Caki2 (cell line): ENCODE data around the gene EPHB1. TPM values are rescaled to one million over a fixed set of nuclear protein-coding genes. Genes with fewer than 3 reads are reported as not detected.

ENCODE experiments used
- DNase-seq: peaks from one replicate; pipeline ENCODE4 v3.0.0-alpha.2; 2015; ENCODE audit warnings: low read depth
- in situ Hi-C: cut with HindIII; loops from 2 replicates; pipeline ENCODE4 v1.10.0; 2016; ENCODE audit warnings: low sequenced_read_pairs, low pct_unique_long_range_greater_than_20kb, mixed read lengths
- total RNA-seq: library from RNA; depleted of rRNA; stranded (reverse); fragments of >200 nt; shearing (Covaris generic); gene quantifications from 2 replicates; pipeline ENCODE4 v1.2.3, GENCODE V29; 2014; ENCODE audit warnings: low replicate concordance

EPHB1 gene
- total RNA-seq, 1 experiment from 2014 or later = 4.1 TPM

DNA sequence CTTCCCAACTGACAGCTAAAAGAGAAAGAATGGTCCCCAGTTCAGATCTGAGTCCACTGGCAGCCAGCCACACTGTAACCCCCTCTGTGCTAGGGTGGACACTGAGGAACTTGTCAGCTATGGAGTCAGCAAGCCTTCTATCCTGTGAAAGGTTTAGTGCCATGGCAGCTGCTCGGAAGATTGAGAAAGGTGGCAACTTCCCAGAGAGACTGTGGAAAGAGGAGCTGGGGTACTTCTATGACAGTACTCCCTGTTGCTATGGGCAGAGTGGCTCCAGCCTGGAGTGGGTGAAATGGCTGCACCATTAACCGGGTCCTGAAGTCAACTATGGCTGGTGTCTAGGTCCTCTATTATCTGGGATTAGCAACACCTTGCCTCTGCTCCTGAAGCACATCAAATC is 447.2 kb downstream of the EPHB1 start:
- no peak for DNase-seq
- in situ Hi-C loops = no loop called here

DNA sequence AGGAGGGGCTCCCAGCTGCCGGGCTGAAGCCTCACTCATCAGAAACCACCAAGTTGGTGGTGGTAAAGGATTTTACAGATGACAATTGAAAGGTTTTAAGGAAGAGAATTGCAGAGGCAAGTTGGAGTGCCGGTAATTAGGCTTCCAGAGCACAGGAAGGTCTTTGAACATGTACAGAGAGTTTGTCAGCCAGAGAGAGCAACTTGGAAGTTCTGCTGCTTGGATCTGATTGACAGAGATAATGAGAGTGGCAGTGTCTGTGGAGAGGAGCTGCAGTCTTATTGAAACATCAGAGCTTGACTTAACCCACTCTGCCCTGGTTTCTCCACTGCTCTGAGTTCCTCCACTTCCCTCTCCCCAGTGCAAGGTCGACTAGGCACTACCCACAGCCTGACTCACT is 448.6 kb downstream of the EPHB1 start:
- DNase-seq = no peak
- in situ Hi-C loops = no loop called here

DNA sequence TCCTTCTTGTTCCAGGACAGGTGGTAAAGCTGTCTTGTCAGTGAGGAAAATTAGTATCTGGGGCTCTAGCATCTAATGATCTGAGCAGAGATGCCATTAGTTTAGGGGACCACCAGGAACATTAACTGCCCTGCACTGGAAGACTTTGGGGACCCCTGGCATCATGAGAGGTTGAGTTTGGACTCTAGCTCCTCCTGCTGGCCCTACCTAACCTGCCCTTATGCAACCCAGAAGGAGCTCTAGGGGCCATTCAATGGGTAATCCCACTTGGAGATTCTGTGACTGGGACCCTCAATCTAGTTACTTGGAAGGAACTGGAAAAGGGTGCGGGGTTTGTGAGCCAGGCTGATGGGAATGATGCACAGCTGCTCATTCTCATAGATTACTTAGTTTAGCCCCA is 451.0 kb downstream of the EPHB1 start:
- in situ Hi-C loops = no loop called here

DNA sequence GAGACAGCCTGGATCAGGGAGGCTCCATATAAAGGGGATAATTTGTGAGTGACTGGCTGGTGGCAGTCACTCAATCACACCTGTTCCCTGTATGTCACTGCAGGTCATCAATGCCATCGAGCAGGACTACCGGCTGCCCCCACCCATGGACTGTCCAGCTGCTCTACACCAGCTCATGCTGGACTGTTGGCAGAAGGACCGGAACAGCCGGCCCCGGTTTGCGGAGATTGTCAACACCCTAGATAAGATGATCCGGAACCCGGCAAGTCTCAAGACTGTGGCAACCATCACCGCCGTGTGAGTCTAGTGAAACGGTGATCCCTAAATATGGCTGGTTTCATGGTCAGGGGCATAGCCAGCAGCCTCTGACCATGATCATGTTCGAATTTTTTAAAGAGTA is 453.2 kb downstream of the EPHB1 start:
- DNase-seq = no peak
- in situ Hi-C loops = no loop called here

More for the DNA sequence above, 451.0 kb downstream of the EPHB1 start:
- no peak for DNase-seq

DNA sequence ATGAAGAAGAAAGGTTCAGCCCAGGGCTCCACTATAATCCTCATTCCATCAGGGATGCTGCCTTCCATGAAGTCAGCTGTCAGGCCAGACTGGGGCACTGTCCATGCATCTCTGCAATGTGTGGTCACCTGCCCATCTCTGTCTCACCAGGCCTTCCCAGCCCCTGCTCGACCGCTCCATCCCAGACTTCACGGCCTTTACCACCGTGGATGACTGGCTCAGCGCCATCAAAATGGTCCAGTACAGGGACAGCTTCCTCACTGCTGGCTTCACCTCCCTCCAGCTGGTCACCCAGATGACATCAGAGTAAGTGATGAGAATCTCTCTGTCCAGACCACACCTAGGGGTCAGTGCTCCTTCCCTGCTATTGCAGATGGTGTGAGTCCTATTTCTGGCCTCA is 454.1 kb downstream of the EPHB1 start:
- in situ Hi-C loops = no loop called here
- no peak for DNase-seq

DNA sequence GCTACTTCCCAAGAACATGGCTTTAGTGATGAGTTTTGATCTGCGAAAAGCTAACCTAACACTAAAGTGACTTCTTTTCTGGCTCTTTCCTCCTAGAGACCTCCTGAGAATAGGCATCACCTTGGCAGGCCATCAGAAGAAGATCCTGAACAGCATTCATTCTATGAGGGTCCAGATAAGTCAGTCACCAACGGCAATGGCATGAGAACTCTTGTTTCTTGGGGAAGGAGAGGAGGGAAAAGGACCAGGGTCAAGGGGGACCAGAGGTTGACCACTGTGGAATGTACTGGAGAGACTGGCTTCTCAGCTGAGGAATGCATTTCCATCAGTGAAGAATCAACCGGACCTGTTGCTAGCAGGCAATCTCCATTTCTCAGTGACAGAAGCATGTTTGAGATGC is 463.9 kb downstream of the EPHB1 start:
- no peak for DNase-seq
- in situ Hi-C loops = no loop called here

DNA sequence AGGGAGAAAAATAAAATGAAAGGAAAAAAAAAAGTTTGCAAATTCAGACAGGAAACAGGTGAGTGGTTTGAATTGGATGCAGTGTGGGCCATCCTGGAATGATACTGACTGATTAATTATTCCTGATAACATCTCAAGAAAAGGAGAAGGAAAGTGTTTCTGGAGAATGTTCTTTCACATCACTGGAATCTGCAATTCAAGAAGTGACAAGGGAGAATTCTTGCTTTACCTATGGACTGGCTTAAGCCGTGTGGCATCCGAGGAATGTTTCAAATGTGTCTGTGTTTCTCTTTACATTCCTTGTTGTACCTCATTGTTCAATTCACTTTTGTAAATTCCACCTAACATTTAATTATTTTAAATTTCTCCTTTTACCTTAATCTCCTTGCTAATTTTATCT is 465.0 kb downstream of the EPHB1 start:
- DNase-seq = no peak
- in situ Hi-C loops = no loop called here

DNA sequence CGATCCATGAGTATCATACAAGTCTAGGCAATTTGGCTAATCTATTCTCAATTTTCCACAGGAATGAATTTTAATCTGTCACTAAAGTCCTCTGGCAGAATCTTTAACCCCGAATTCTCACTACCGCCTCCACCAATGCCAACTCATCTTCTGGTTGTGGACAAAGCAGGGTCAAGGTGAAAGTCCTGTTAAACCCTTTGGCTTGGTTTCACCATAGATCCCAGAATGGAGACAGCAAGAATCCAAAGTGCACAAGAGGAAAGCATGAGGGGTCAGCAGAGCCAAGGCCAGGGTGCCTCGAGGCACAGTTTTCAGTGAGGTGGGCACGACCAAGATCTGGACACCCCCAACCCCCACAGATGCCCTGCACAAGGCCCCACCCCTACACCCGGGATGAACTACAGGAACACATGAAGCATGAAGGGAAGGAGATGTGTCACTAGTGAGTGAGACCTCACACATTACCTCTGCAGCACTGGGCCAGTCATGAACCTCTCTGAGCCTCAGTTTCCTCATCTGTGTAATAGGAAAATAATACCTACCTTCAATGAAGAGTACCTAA is 466.2 kb downstream of the EPHB1 start:
- in situ Hi-C loops = no loop called here
- DNase-seq = no peak

DNA sequence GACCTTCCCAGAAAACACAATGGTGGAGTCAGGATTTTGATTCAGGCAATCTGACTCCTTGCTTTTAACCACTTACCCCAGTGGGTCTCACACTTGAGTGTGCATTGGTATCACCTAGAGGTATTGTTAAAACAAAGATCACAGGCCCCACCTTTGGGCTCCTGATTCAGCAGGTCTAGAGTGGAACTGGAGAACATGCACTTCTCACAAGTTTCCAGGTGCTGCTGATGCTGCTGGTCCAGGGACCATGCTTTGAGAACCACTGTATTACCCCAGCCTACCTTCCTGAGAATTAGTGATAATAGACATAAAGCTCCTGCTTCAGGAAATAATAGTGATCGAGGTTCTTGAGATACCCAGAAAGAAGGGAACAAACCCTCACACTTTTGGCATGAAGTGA is 466.9 kb downstream of the EPHB1 start:
- in situ Hi-C loops = no loop called here
- DNase-seq = no peak

DNA sequence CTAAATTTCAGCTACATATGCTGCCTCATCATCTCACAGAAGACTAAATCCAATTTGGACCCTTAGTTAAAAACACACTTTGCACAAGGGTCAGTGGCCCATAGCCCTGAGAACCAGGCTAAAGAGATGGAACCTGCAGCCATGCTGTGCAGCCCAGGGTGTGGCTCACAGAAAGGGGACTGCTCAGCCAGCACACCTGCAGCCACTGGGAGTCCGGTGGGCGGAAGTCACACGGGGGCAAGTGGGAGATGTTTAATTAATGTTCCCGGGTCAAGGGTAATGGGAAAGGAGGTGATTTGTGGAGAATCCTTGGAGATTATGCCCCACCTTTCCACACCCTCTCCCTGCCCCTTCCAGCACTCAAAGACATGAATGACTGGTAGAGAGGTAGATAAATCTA is 467.4 kb downstream of the EPHB1 start:
- in situ Hi-C loops = no loop called here
- DNase-seq = no peak

DNA sequence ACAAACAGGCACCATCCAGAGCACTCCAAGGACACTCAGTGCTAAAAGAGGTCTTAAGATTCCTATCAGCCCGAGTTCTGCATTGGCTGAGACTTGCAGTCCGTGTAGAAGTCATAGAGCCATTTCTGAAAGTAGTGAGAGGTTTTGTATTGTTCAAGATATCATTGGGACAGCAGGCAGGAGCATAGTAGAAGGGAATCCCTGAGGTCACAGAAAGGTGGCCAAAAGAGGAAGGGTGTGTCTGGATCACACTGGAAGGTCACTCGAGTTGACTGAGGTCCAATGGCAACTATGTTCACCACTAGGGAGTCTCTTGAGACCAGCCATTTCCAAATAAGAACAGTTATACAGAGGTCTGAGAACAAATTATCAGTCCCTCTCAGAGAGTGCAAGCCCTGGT is 468.3 kb downstream of the EPHB1 start:
- no peak for DNase-seq
- in situ Hi-C loops = no loop called here

DNA sequence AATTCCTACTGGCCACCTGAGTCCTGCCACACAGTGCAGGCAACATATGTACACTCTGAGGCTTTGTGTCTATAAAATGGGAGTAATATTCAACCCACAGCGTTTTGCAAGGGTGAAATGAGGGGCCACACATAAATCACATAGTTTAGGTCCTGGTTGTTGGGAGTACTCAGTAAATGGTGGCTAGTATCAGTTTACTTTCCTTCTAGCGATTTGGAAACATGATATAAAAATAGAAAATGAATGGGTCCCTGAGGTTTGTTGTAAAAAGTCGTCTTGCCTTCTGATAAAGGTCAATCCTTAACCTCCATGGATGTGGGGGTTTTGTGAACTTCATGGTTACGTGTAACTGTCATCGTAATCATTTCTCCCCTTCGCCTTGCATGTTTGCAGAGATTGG is 472.4 kb downstream of the EPHB1 start:
- DNase-seq = no peak
- in situ Hi-C loops = no loop called here

DNA sequence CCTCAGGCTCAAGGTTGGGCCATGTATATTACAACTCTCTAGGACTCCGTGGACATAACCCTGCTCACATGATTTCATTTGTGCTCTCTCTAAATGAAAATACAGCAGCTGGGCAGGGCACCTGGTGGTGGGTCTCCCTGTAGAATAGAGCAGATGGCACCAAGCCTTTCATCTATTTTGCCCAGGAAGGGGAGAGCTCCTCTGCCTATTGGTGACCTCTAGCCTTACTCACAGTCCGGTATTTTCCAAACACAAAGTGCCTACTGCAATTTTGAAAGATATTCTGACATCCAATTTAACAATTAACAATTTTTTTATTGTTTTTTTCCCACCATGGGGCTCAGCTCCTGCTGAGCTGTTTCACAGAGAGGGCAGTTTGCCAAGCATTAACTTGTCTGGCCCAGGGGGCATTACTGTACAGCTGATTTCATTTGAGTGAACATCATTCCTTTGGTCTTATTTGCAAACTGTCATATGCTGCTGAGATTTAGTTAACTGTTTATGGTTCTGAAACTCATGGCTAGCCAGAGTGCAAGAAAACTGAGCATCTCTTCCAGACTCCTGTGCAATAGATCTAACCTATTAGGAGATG is 474.0 kb downstream of the EPHB1 start:
- no peak for DNase-seq
- in situ Hi-C loops = no loop called here

DNA sequence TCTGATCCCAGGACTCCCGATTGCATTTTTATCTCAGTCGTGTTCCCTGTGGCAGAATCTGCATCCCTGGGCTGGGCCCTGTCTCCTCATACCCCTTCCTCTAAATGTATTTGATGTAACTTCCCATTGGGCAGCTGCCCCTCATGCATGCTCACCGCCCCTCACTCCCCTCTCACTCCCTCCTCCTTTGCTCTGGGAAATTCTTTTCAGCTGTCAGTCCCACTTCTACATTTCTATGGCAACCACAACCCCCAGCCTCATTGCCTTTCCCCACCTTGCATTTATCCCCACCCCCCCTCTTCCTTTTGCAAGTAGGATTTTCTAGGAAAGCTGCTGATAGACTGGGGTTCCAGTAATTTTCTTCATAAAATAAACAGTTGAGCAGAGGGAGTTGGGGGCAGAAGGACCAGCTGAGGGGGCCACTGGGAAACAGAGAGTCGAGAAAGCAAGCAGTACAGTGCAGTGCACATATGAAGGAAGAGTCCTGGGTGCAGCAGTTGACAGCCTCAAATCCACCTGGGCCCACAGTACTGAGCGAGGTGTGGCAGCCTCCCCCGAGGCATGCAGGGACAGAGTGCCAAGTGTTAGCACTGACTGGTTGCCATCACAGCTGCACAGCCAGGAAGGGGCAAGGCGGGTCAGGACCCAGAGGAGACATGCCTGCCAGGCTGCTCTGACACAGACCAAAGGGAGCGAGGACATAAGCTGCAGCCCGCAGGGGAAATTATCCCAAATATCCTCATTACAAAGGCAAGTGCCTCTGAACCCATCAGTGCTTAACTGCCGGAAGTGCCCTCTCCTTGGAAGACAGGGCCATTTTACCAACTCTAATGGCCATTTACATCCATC is 476.3 kb downstream of the EPHB1 start:
- in situ Hi-C loops = no loop called here
- no peak for DNase-seq

DNA sequence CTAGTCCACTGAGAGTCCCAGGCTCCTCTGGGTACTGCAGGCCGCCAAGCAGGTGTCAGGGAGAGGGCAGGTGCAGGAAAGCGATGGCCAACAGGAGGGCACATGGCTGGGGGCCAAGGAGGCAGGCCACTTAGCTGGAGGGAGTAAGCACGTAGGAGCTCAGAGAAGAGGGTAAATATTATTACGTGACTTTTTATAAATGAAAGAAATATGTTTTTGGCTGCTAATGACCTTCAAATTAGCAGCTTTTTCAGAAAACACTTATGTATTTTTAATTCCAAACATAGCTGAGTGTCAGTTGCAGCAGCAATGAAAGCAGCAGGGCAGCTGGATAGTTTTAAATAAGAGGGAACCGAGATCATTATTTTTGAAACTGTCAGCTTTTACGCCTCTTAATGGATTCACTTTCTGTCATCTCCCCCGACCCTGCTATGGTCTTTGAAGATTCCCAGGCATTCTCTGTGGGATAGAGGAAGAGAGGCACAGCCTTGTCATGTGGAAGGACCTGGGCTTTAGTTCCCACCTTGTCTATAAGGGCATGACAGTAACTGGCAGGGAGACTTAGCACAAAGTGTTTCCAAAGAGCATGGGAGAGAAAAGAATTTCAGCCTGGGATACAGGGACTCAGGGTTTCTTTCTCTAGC is 477.1 kb downstream of the EPHB1 start:
- DNase-seq = no peak
- in situ Hi-C loops = no loop called here

DNA sequence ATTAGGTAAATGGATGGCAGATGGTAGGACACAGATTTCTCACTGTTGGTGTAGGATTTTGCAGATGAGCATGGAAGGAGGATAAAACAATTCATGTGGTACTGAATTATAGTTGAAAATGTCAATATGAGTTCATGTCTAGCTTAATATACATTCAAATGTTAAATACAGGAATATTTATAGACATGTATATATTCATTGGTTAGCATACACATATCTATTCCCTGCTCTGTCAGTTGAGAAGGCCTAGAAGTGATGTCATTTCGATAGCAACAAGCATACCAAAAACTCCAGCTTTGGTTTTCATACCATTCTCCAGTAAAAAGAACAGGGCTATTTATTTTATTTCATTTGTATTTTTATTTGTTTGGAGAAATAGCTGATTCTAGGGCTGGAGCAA is 497.1 kb downstream of the EPHB1 start:
- in situ Hi-C loops = no loop called here
- no peak for DNase-seq

DNA sequence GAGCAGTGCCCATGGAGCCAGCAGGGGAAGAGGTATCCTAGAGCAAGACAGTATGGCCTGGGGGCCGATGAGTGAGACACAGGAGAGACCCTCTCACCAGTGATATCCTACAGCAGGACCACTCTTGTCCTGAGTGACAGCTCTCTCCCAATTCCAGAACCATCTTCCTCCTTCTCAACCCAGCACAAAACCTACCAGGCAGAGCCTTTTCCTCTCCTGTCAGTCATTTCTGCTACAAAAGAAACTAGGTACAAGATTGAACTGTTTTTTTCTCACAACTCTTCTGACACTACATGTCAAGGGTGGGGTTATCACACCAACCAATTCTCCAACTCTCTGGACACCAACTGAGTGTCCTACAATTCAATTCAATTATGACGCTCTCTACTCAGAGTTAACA is 506.6 kb downstream of the EPHB1 start:
- in situ Hi-C loops = no loop called here
- no peak for DNase-seq

DNA sequence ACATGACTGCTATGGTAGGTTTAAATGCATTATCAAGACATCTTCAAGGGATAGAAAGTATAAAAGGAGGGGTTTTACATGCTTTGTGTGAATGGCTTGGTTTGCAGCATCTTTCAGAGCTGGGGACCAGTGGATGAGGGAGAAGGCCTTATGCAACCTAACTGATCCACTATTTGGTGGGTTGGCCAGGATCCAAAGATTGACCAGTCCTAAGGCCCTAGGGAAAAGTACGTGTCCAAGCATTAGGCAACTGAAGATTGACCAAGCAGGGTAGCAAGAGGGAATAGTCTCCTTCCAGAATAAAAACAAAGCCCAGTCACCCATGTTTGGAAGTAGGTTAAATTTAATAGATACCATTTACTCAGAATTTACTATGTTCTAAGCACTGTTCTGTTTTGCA is 509.3 kb downstream of the EPHB1 start:
- in situ Hi-C loops = no loop called here
- DNase-seq = no peak
